OCI-LY7 (cell line): Measurements from ENCODE around the gene PDCD2L.

Experiments
- CTCF ChIP-seq: fragments of 200-600 bp; sonication (generic); conservative IDR thresholded peaks from 2 replicates; pipeline ENCODE4 v1.5.1; 2014; ENCODE audit warnings: mild to moderate bottlenecking, antibody characterized with exemption, low read length, moderate library complexity, mixed read lengths
- EZH2phosphoT487 ChIP-seq: fragments of 200-600 bp; sonication (generic); IDR thresholded peaks from 2 replicates; pipeline ENCODE4 v1.6.1; 2018; ENCODE audit warnings: low read depth, borderline replicate concordance, mild to moderate bottlenecking, mixed run types, antibody characterized with exemption, low read length, moderate library complexity, mixed read lengths

GRCh38 chr19:34355201-34355600, 49.0 kb upstream of the PDCD2L start:
- TF ChIP-seq CTCF (no peak), EZH2phosphoT487 (no peak)
